Mesendoderm (in vitro differentiated cells): ENCODE results near the gene PRM2.

Experiments used
- DNase-seq: peaks from one replicate; pipeline ENCODE4 v3.0.0; 2013
- H2AK5ac ChIP-seq: 2 replicates; pipeline ENCODE4 v1.6.1; 2013; ENCODE audit warnings: low read length, inconsistent platforms
- H2BK120ac ChIP-seq: 2 replicates; pipeline ENCODE4 v1.6.1; 2013; ENCODE audit warnings: low read depth, mild to moderate bottlenecking, low read length, moderate library complexity, mixed read lengths
- H2BK15ac ChIP-seq: replicated peaks from 2 replicates; pipeline ENCODE4 v1.6.1; 2013; ENCODE audit warnings: low read depth, mild to moderate bottlenecking, moderate library complexity
- H2BK5ac ChIP-seq: 2 replicates; pipeline ENCODE4 v1.6.1; 2013; ENCODE audit warnings: low read length, inconsistent platforms
- H3K18ac ChIP-seq: 2 replicates; pipeline ENCODE4 v1.6.1; 2013; ENCODE audit warnings: mild to moderate bottlenecking, low read length, mixed read lengths
- H3K23ac ChIP-seq: one replicate; pipeline ENCODE4 v1.6.1; 2013; ENCODE audit warnings: low read length
- H3K27ac ChIP-seq: 2 replicates; pipeline ENCODE4 v1.5.1; 2013; ENCODE audit warnings: low read depth, mild to moderate bottlenecking, inconsistent platforms, low read length, moderate library complexity
- H3K27me3 ChIP-seq: 2 replicates; pipeline ENCODE4 v1.6.1; 2013; ENCODE audit warnings: low read length, control low read depth, mild to moderate bottlenecking, inconsistent platforms; ENCODE audit not compliant: insufficient read depth, poor library complexity
- H3K36me3 ChIP-seq: 2 replicates; pipeline ENCODE4 v1.6.1; 2013; ENCODE audit warnings: low read length, inconsistent platforms; ENCODE audit not compliant: control insufficient read depth, insufficient read depth
- H3K4ac ChIP-seq: one replicate; pipeline ENCODE4 v1.6.1; 2013; ENCODE audit warnings: low read depth, mild to moderate bottlenecking, low read length, moderate library complexity
- H3K4me1 ChIP-seq: 2 replicates; pipeline ENCODE4 v1.6.1; 2013; ENCODE audit warnings: low read depth, low read length, inconsistent platforms; ENCODE audit not compliant: control insufficient read depth
- H3K4me2 ChIP-seq: 2 replicates; pipeline ENCODE4 v1.6.1; 2013; ENCODE audit warnings: low read length
- H3K4me3 ChIP-seq: 2 replicates; pipeline ENCODE4 v1.5.1; 2013; ENCODE audit warnings: mild to moderate bottlenecking, low read length
- H3K56ac ChIP-seq: one replicate; pipeline ENCODE4 v1.6.1; 2013; ENCODE audit warnings: low read length
- H3K79me1 ChIP-seq: 2 replicates; pipeline ENCODE4 v1.6.1; 2013; ENCODE audit warnings: low read length, inconsistent platforms
- H3K79me2 ChIP-seq: 2 replicates; pipeline ENCODE4 v1.6.1; 2013; ENCODE audit warnings: mild to moderate bottlenecking, low read length; ENCODE audit not compliant: control insufficient read depth, insufficient read depth
- H3K9ac ChIP-seq: 2 replicates; pipeline ENCODE4 v1.6.1; 2013; ENCODE audit warnings: low read length, inconsistent platforms
- H4K5ac ChIP-seq: one replicate; pipeline ENCODE4 v1.6.1; 2013; ENCODE audit warnings: low read length
- H4K8ac ChIP-seq: one replicate; pipeline ENCODE4 v1.6.1; 2013; ENCODE audit warnings: low read depth, mild to moderate bottlenecking, control low read depth, low read length, moderate library complexity
- WGBS: extraction: QIAGEN DNeasy Blood & Tissue Kit; methylation state at CpG from one replicate; pipeline ENCODE4 v1.1.7; 2013; ENCODE audit warnings: low lambda C conversion rate, missing lambda C conversion rate; ENCODE audit not compliant: insufficient coverage; ENCODE audit errors: extremely low coverage; 5-methylcytosine and 5-hydroxymethylcytosine counted together

PRM2 gene

GRCh38 chr16:11314309-11314894 is 38.1 kb upstream of the PRM2 start:
- H3K27me3 ChIP-seq = no peaks in the 10 kb centered on the region
- H3K4me3 ChIP-seq = no peak overlapping the region
- no peak for DNase-seq
- no peak overlapping the region for H4K8ac ChIP-seq
- no peak overlapping the region for H4K5ac ChIP-seq
- peak overlapping the region; percentile 83 for H2BK5ac ChIP-seq
- no peaks in the 10 kb centered on the region for H3K79me2 ChIP-seq
- H3K23ac ChIP-seq = no peak overlapping the region
- WGBS = no CpG with 5 or more reads among the region's 8 CpGs
- H3K4me2 ChIP-seq = no peak overlapping the region
- H3K56ac ChIP-seq = peak overlapping the region; percentile 76
- H3K36me3 ChIP-seq = no peaks in the 10 kb centered on the region
- H3K4me1 ChIP-seq = peaks cover 10% of the 10 kb centered on the region
- H2BK120ac ChIP-seq = no peak overlapping the region
- H2BK15ac ChIP-seq = no peak overlapping the region
- H3K27ac ChIP-seq = peak overlapping the region; percentile 64
- peak overlapping the region; percentile 5 for H3K18ac ChIP-seq
- no peaks in the 10 kb centered on the region for H3K79me1 ChIP-seq
- H2AK5ac ChIP-seq = peak overlapping the region; percentile 83
- no peak overlapping the region for H3K9ac ChIP-seq
- peak overlapping the region; percentile 94 for H3K4ac ChIP-seq

GRCh38 chr16:11313493-11314308 is 37.4 kb upstream of the PRM2 start:
- Histone ChIP-seq H3K18ac (peak overlapping the region; percentile 5), H3K4me3 (no peak overlapping the region), H3K56ac (peak overlapping the region; percentile 76), H3K9ac (no peak overlapping the region), H3K4me2 (no peak overlapping the region), H2BK5ac (no peak overlapping the region), H3K36me3 (no peaks in the 10 kb centered on the region), H3K27ac (peak overlapping the region; percentile 8), H2BK120ac (no peak overlapping the region), H2BK15ac (no peak overlapping the region), H3K27me3 (no peaks in the 10 kb centered on the region), H4K8ac (no peak overlapping the region), H3K4me1 (peaks cover 10% of the 10 kb centered on the region), H3K79me2 (no peaks in the 10 kb centered on the region), H2AK5ac (peak overlapping the region; percentile 83), H4K5ac (no peak overlapping the region), H3K4ac (peak overlapping the region; percentile 70), H3K23ac (no peak overlapping the region), H3K79me1 (no peaks in the 10 kb centered on the region)
- no peak for DNase-seq
- no CpG with 5 or more reads among the region's 9 CpGs for WGBS

- no CpG with 5 or more reads among the region's 8 CpGs for WGBS
- H3K79me1 ChIP-seq = no peaks in the 10 kb centered on the region
- peak overlapping the region; percentile 67 for H2BK120ac ChIP-seq
- peak overlapping the region; percentile 82 for H3K56ac ChIP-seq
- H3K27ac ChIP-seq = peak overlapping the region; percentile 94
- H3K79me2 ChIP-seq = no peaks in the 10 kb centered on the region
- peak overlapping the region; percentile 76 for H3K23ac ChIP-seq
- H3K4me3 ChIP-seq = no peak overlapping the region
- no peak overlapping the region for H3K4me2 ChIP-seq
- peak; percentile 86 for DNase-seq
- H4K5ac ChIP-seq = no peak overlapping the region
- H4K8ac ChIP-seq = no peak overlapping the region
- no peaks in the 10 kb centered on the region for H3K27me3 ChIP-seq
- peak overlapping the region; percentile 11 for H3K18ac ChIP-seq
- peak overlapping the region; percentile 92 for H3K4ac ChIP-seq
- peaks cover 10% of the 10 kb centered on the region for H3K4me1 ChIP-seq
- no peak overlapping the region for H2BK15ac ChIP-seq
- no peaks in the 10 kb centered on the region for H3K36me3 ChIP-seq
- H2BK5ac ChIP-seq = peak overlapping the region; percentile 96
- H2AK5ac ChIP-seq = peak overlapping the region; percentile 35
- H3K9ac ChIP-seq = peak overlapping the region; percentile 42
Measured at GRCh38 chr16:11312718-11313492, 36.6 kb upstream of the PRM2 start.

DNA sequence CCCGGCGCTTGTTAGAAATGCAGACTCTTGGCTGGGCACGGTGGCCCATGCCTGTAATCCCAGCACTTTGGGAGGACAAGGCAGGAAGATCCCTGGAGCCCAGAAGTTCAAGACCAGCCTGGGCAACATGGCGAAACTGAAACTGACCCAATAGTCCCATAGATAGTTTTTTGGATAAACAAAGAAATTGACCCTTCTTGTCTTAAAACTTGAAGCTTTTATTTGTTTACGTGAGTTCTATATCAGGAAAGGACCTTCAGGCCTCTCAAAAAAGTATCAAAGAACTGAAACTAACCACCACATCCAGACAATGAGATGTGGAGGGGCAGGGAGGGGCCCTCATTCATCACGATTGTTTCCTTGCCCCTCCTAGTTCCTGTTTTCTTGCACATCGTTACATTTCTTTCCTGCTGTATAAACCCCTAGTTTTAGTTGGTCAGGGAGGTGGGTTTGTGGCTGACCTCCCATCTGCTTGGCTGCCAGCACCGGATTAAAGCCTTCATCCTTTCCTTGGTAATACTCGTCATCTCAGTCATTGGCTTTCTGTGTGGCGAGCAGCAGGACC is 34.8 kb upstream of the PRM2 start:
- no peak overlapping the region for H3K4me3 ChIP-seq
- no peak overlapping the region for H3K18ac ChIP-seq
- H2AK5ac ChIP-seq = no peak overlapping the region
- H3K36me3 ChIP-seq = no peaks in the 10 kb centered on the region
- peaks cover 9% of the 10 kb centered on the region for H3K4me1 ChIP-seq
- H2BK15ac ChIP-seq = no peak overlapping the region
- no peak overlapping the region for H2BK5ac ChIP-seq
- no peak for DNase-seq
- H2BK120ac ChIP-seq = no peak overlapping the region
- no peak overlapping the region for H3K4ac ChIP-seq
- H3K27me3 ChIP-seq = no peaks in the 10 kb centered on the region
- H3K79me1 ChIP-seq = no peaks in the 10 kb centered on the region
- WGBS = no CpG with 5 or more reads among the region's 10 CpGs
- no peak overlapping the region for H3K9ac ChIP-seq
- H4K5ac ChIP-seq = no peak overlapping the region
- H3K23ac ChIP-seq = no peak overlapping the region
- H3K4me2 ChIP-seq = no peak overlapping the region
- no peak overlapping the region for H3K56ac ChIP-seq
- no peak overlapping the region for H4K8ac ChIP-seq
- no peak overlapping the region for H3K27ac ChIP-seq
- no peaks in the 10 kb centered on the region for H3K79me2 ChIP-seq

DNA sequence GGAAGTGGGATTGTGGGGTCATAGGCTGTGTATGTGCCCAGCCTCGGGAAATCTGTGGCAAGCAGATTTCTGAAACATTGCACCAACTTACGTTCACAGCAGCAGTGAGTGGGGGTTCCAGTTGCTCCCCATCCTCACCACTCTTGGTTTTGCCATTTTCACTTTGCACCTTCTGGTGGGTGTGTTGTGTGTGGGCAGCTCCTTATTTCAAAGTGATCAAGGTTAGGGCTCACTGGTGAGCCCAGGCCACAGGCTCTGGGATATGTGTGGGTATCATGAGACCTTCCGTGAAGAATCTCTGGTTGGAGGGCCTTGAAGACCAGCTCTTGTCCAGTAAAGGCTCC is 34.3 kb upstream of the PRM2 start:
- no peak overlapping the region for H3K9ac ChIP-seq
- H4K8ac ChIP-seq = no peak overlapping the region
- H3K18ac ChIP-seq = peak overlapping the region; percentile 7
- no peak for DNase-seq
- H3K4me3 ChIP-seq = no peak overlapping the region
- no peaks in the 10 kb centered on the region for H3K79me1 ChIP-seq
- H3K36me3 ChIP-seq = no peaks in the 10 kb centered on the region
- H3K4me2 ChIP-seq = no peak overlapping the region
- no peaks in the 10 kb centered on the region for H3K79me2 ChIP-seq
- peaks cover 7% of the 10 kb centered on the region for H3K4me1 ChIP-seq
- no peak overlapping the region for H3K27ac ChIP-seq
- no peak overlapping the region for H3K56ac ChIP-seq
- no peak overlapping the region for H2BK120ac ChIP-seq
- no peak overlapping the region for H3K23ac ChIP-seq
- H4K5ac ChIP-seq = no peak overlapping the region
- peak overlapping the region; percentile 63 for H2AK5ac ChIP-seq
- H2BK5ac ChIP-seq = no peak overlapping the region
- no peaks in the 10 kb centered on the region for H3K27me3 ChIP-seq
- WGBS = no CpG with 5 or more reads among the region's 3 CpGs
- no peak overlapping the region for H2BK15ac ChIP-seq
- no peak overlapping the region for H3K4ac ChIP-seq
